ENCODE measurements around the gene HES3.

The HES3 gene

GRCh38 chr1:6262555-6263420, 18.8 kb downstream of the HES3 start:
- WGBS, 2 experiments, result 90 to 91% methylated on average over 25 of the region's 25 CpGs
- Histone ChIP-seq H3K36me3 (ENCODE audit: control insufficient read depth, insufficient read depth, low read length) (no peaks in the 10 kb centered on the region), H3K27me3 (ENCODE audit: control insufficient read depth, insufficient read depth, low read length, poor library complexity, severe bottlenecking) (peaks cover 9% of the 10 kb centered on the region), H3K27ac (ENCODE audit: insufficient read depth, low read depth, low read length, poor library complexity, severe bottlenecking) (no peak overlapping the region), H3K4me1 (ENCODE audit: control insufficient read depth, insufficient read depth, low read length) (peaks cover 28% of the 10 kb centered on the region), H3K9me3 (ENCODE audit: control insufficient read depth, low read length) (no peaks in the 10 kb centered on the region), H3K4me3 (ENCODE audit: insufficient read depth, low read depth, low read length) (no peak overlapping the region)

GRCh38 chr1:6263716-6264115, 19.7 kb downstream of the HES3 start:
- no peak overlapping the region for H3K27ac ChIP-seq (ENCODE audit: insufficient read depth, low read depth, low read length, poor library complexity, severe bottlenecking)
- H3K9me3 ChIP-seq (ENCODE audit: control insufficient read depth, low read length), result no peaks in the 10 kb centered on the region
- H3K4me3 ChIP-seq (ENCODE audit: insufficient read depth, low read depth, low read length), result no peak overlapping the region
- peaks cover 9% of the 10 kb centered on the region for H3K27me3 ChIP-seq (ENCODE audit: control insufficient read depth, insufficient read depth, low read length, poor library complexity, severe bottlenecking)
- H3K36me3 ChIP-seq (ENCODE audit: control insufficient read depth, insufficient read depth, low read length), result no peaks in the 10 kb centered on the region
- H3K4me1 ChIP-seq (ENCODE audit: control insufficient read depth, insufficient read depth, low read length), result peaks cover 36% of the 10 kb centered on the region
- WGBS, 2 experiments, result 90 to 93% methylated on average over 7 of the region's 7 CpGs

GRCh38 chr1:6265151-6265550, 21.2 kb downstream of the HES3 start:
- no peak overlapping the region for H3K4me3 ChIP-seq (ENCODE audit: insufficient read depth, low read depth, low read length)
- 94% methylated on average over 15 of the region's 15 CpGs for WGBS, 2 experiments
- H3K4me1 ChIP-seq (ENCODE audit: control insufficient read depth, insufficient read depth, low read length), result peaks cover 42% of the 10 kb centered on the region
- no peaks in the 10 kb centered on the region for H3K9me3 ChIP-seq (ENCODE audit: control insufficient read depth, low read length)
- H3K27ac ChIP-seq (ENCODE audit: insufficient read depth, low read depth, low read length, poor library complexity, severe bottlenecking), result no peak overlapping the region
- H3K36me3 ChIP-seq (ENCODE audit: control insufficient read depth, insufficient read depth, low read length), result no peaks in the 10 kb centered on the region
- no peaks in the 10 kb centered on the region for H3K27me3 ChIP-seq (ENCODE audit: control insufficient read depth, insufficient read depth, low read length, poor library complexity, severe bottlenecking)

GRCh38 chr1:6266641-6267040, 22.7 kb downstream of the HES3 start:
- Histone ChIP-seq H3K36me3 (ENCODE audit: control insufficient read depth, insufficient read depth, low read length) (no peaks in the 10 kb centered on the region), H3K27me3 (ENCODE audit: control insufficient read depth, insufficient read depth, low read length, poor library complexity, severe bottlenecking) (no peaks in the 10 kb centered on the region), H3K4me3 (ENCODE audit: insufficient read depth, low read depth, low read length) (no peak overlapping the region), H3K4me1 (ENCODE audit: control insufficient read depth, insufficient read depth, low read length) (peaks cover 52% of the 10 kb centered on the region), H3K9me3 (ENCODE audit: control insufficient read depth, low read length) (no peaks in the 10 kb centered on the region), H3K27ac (ENCODE audit: insufficient read depth, low read depth, low read length, poor library complexity, severe bottlenecking) (no peak overlapping the region)
- 91% methylated on average over 11 of the region's 11 CpGs for WGBS, 2 experiments

- Histone ChIP-seq H3K9me3 (ENCODE audit: control insufficient read depth, low read length) (no peaks in the 10 kb centered on the region), H3K36me3 (ENCODE audit: control insufficient read depth, insufficient read depth, low read length) (no peaks in the 10 kb centered on the region), H3K27me3 (ENCODE audit: control insufficient read depth, insufficient read depth, low read length, poor library complexity, severe bottlenecking) (no peaks in the 10 kb centered on the region), H3K27ac (ENCODE audit: insufficient read depth, low read depth, low read length, poor library complexity, severe bottlenecking) (no peak overlapping the region), H3K4me1 (ENCODE audit: control insufficient read depth, insufficient read depth, low read length) (peaks cover 46% of the 10 kb centered on the region), H3K4me3 (ENCODE audit: insufficient read depth, low read depth, low read length) (no peak overlapping the region)
- 90 to 91% methylated on average over 12 of the region's 12 CpGs for WGBS, 2 experiments
These were observed 23.8 kb downstream of the HES3 start for GRCh38 chr1:6267686-6268322.

GRCh38 chr1:6268415-6268814, 24.4 kb downstream of the HES3 start:
- 81 to 85% methylated on average over 21 of the region's 21 CpGs for WGBS, 2 experiments
- Histone ChIP-seq H3K4me1 (ENCODE audit: control insufficient read depth, insufficient read depth, low read length) (peaks cover 43% of the 10 kb centered on the region), H3K27me3 (ENCODE audit: control insufficient read depth, insufficient read depth, low read length, poor library complexity, severe bottlenecking) (no peaks in the 10 kb centered on the region), H3K9me3 (ENCODE audit: control insufficient read depth, low read length) (no peaks in the 10 kb centered on the region), H3K27ac (ENCODE audit: insufficient read depth, low read depth, low read length, poor library complexity, severe bottlenecking) (no peak overlapping the region), H3K4me3 (ENCODE audit: insufficient read depth, low read depth, low read length) (no peak overlapping the region), H3K36me3 (ENCODE audit: control insufficient read depth, insufficient read depth, low read length) (no peaks in the 10 kb centered on the region)

GRCh38 chr1:6269296-6269695, 25.3 kb downstream of the HES3 start:
- Histone ChIP-seq H3K4me3 (ENCODE audit: insufficient read depth, low read depth, low read length) (no peak overlapping the region), H3K4me1 (ENCODE audit: control insufficient read depth, insufficient read depth, low read length) (peaks cover 50% of the 10 kb centered on the region), H3K36me3 (ENCODE audit: control insufficient read depth, insufficient read depth, low read length) (no peaks in the 10 kb centered on the region), H3K27me3 (ENCODE audit: control insufficient read depth, insufficient read depth, low read length, poor library complexity, severe bottlenecking) (no peaks in the 10 kb centered on the region), H3K27ac (ENCODE audit: insufficient read depth, low read depth, low read length, poor library complexity, severe bottlenecking) (peak overlapping the region; percentile 50), H3K9me3 (ENCODE audit: control insufficient read depth, low read length) (no peaks in the 10 kb centered on the region)
- 95% methylated on average over 14 of the region's 14 CpGs for WGBS, 2 experiments

- Histone ChIP-seq H3K4me1 (ENCODE audit: control insufficient read depth, insufficient read depth, low read length) (peaks cover 55% of the 10 kb centered on the region), H3K27me3 (ENCODE audit: control insufficient read depth, insufficient read depth, low read length, poor library complexity, severe bottlenecking) (no peaks in the 10 kb centered on the region), H3K36me3 (ENCODE audit: control insufficient read depth, insufficient read depth, low read length) (no peaks in the 10 kb centered on the region), H3K27ac (ENCODE audit: insufficient read depth, low read depth, low read length, poor library complexity, severe bottlenecking) (peak overlapping the region; percentile 50), H3K9me3 (ENCODE audit: control insufficient read depth, low read length) (no peaks in the 10 kb centered on the region), H3K4me3 (ENCODE audit: insufficient read depth, low read depth, low read length) (no peak overlapping the region)
- WGBS, 2 experiments, result 76% methylated on average over 22 of the region's 22 CpGs
These were observed 25.9 kb downstream of the HES3 start for GRCh38 chr1:6269720-6270400.

- Histone ChIP-seq H3K9me3 (ENCODE audit: control insufficient read depth, low read length) (no peaks in the 10 kb centered on the region), H3K27me3 (ENCODE audit: control insufficient read depth, insufficient read depth, low read length, poor library complexity, severe bottlenecking) (no peaks in the 10 kb centered on the region), H3K27ac (ENCODE audit: insufficient read depth, low read depth, low read length, poor library complexity, severe bottlenecking) (no peak overlapping the region), H3K36me3 (ENCODE audit: control insufficient read depth, insufficient read depth, low read length) (no peaks in the 10 kb centered on the region), H3K4me3 (ENCODE audit: insufficient read depth, low read depth, low read length) (no peak overlapping the region), H3K4me1 (ENCODE audit: control insufficient read depth, insufficient read depth, low read length) (peaks cover 61% of the 10 kb centered on the region)
- WGBS, 2 experiments, result 88 to 93% methylated on average over 8 of the region's 8 CpGs
These were observed 26.4 kb downstream of the HES3 start for GRCh38 chr1:6270401-6270800.

GRCh38 chr1:6271006-6271405, 27.0 kb downstream of the HES3 start:
- H3K4me3 ChIP-seq (ENCODE audit: insufficient read depth, low read depth, low read length), result no peak overlapping the region

More at GRCh38 chr1:6271006-6271405, 27.0 kb downstream of the HES3 start:
- no peaks in the 10 kb centered on the region for H3K9me3 ChIP-seq (ENCODE audit: control insufficient read depth, low read length)
- no peak overlapping the region for H3K27ac ChIP-seq (ENCODE audit: insufficient read depth, low read depth, low read length, poor library complexity, severe bottlenecking)
- H3K27me3 ChIP-seq (ENCODE audit: control insufficient read depth, insufficient read depth, low read length, poor library complexity, severe bottlenecking), result no peaks in the 10 kb centered on the region
- H3K36me3 ChIP-seq (ENCODE audit: control insufficient read depth, insufficient read depth, low read length), result no peaks in the 10 kb centered on the region
- peaks cover 67% of the 10 kb centered on the region for H3K4me1 ChIP-seq (ENCODE audit: control insufficient read depth, insufficient read depth, low read length)
- 89 to 95% methylated on average over 4 of the region's 4 CpGs for WGBS, 2 experiments
